DND-41 (cell line): ENCODE measurements around the gene PAFAH2.

Experiments used
- ATAC-seq: fragments of 200-7000 bp; cut with Tn5 transposase; 3 replicates; pipeline ENCODE4 v1.9.1; 2021; ENCODE audit warnings: low read depth; ENCODE audit not compliant: insufficient read depth
- DNase-seq: peaks from one replicate; pipeline ENCODE4 v3.0.0-alpha.2; 2020
- H2AFZ ChIP-seq: 2 replicates; pipeline ENCODE4 v1.6.0; 2012; ENCODE audit warnings: low read depth, low read length
- H3K27ac ChIP-seq: 2 replicates; pipeline ENCODE4 v1.5.1; 2012; ENCODE audit warnings: low read length, inconsistent platforms
- H3K27me3 ChIP-seq: fragments of 200-600 bp; sonication (generic); 2 replicates; pipeline ENCODE4 v1.6.0; 2012; ENCODE audit warnings: low read length, mild to moderate bottlenecking, inconsistent platforms; ENCODE audit not compliant: insufficient read depth, poor library complexity
- H3K36me3 ChIP-seq: 2 replicates; pipeline ENCODE4 v1.5.1; 2012; ENCODE audit warnings: low read length, inconsistent platforms; ENCODE audit not compliant: insufficient read depth
- H3K4me1 ChIP-seq: 2 replicates; pipeline ENCODE4 v1.5.1; 2012; ENCODE audit warnings: mild to moderate bottlenecking, low read length; ENCODE audit not compliant: insufficient read depth
- H3K4me2 ChIP-seq: 2 replicates; pipeline ENCODE4 v1.6.0; 2012; ENCODE audit warnings: mild to moderate bottlenecking, moderate library complexity, low read length, inconsistent platforms; ENCODE audit not compliant: insufficient read depth
- H3K4me3 ChIP-seq, 2 experiments: fragments of 200-600 bp in 1 of 2; shearing (Covaris generic) in 1 of 2; 2 replicates each; pipeline ENCODE4 v1.5.1; 2012 to 2016; ENCODE audit warnings: inconsistent platforms in 2 of 2, low read length in 2 of 2, mild to moderate bottlenecking in 2 of 2, low read depth in 1 of 2, moderate library complexity in 1 of 2
- H3K79me2 ChIP-seq: 2 replicates; pipeline ENCODE4 v1.6.0; 2012; ENCODE audit warnings: low read length, inconsistent platforms; ENCODE audit not compliant: insufficient read depth
- H3K9ac ChIP-seq: 2 replicates; pipeline ENCODE4 v1.6.0; 2012; ENCODE audit warnings: low read depth, mild to moderate bottlenecking, inconsistent platforms, low read length, moderate library complexity
- H3K9me3 ChIP-seq: 2 replicates; pipeline ENCODE4 v1.5.1; 2012; ENCODE audit warnings: low read length, moderate library complexity, mild to moderate bottlenecking, inconsistent platforms; ENCODE audit not compliant: insufficient read depth, severe bottlenecking
- H4K20me1 ChIP-seq: 2 replicates; pipeline ENCODE4 v1.6.0; 2012; ENCODE audit warnings: low read length; ENCODE audit not compliant: insufficient read depth
- CTCF ChIP-seq: IDR thresholded peaks from 2 replicates; pipeline ENCODE4 v1.5.1; 2012; ENCODE audit warnings: borderline replicate concordance, low read length, moderate library complexity, mild to moderate bottlenecking; ENCODE audit not compliant: poor library complexity, severe bottlenecking; ENCODE audit errors: extremely low read depth
- EZH2 ChIP-seq: IDR thresholded peaks from 3 replicates; pipeline ENCODE4 v1.6.1; 2012; ENCODE audit warnings: borderline replicate concordance, low read depth, mild to moderate bottlenecking, moderate library complexity, low read length, inconsistent platforms; ENCODE audit not compliant: severe bottlenecking

Gene PAFAH2

DNA sequence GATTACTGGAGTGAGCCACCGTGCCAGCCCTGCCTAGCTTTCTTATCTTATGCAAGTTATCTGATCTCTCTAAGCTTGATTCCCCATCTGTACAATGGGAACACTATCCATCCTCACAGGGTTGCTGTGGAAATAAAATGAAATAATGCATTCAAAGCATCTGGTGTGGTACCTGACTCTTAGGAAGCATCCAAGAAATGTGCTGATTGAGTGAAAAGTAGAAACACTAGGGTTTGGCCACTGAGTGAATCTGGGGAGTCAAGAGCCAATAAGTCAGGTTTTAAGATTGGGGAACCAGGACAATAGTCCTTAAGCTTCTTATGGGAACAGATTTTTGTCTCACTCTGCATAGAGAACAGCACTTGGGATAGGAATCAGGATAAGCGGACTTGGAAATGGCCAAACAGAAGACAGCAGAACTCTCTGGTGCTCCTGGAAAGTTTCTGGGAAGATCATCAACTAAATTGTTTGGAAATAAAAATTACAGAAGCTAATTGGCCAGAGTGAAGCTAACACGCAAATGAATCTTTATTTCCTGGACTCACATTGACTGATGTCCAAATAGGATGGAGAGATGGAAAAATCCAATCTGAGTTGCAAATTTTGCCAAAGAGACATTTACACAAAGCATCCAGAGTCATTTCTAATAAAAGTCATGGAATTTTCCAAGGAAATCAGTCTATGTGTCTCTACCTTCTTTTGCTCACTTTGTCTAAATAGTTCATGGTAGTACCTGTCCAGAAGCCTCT, 3.3 kb downstream of the PAFAH2 start:
- Histone ChIP-seq H3K9ac (peak overlapping the region; percentile 68), H4K20me1 (no peaks in the 10 kb centered on the region), H2AFZ (no peak overlapping the region), H3K27me3 (no peaks in the 10 kb centered on the region), H3K4me3 (peak overlapping the region in 1 of 2 experiments; percentile 46; a peak in 2 of 4 replicates), H3K4me2 (peak overlapping the region; percentile 60), H3K36me3 (peaks cover 2% of the 10 kb centered on the region; the same call in 1 of the 2 replicates), H3K27ac (peak overlapping the region; percentile 98), H3K9me3 (no peaks in the 10 kb centered on the region), H3K79me2 (peaks cover 66% of the 10 kb centered on the region), H3K4me1 (peaks cover 88% of the 10 kb centered on the region)
- no peak for ATAC-seq
- DNase-seq, result no peak
- no peak for TF ChIP-seq CTCF
- TF ChIP-seq EZH2, result no peak

- H3K4me1 ChIP-seq, result peaks cover 95% of the 10 kb centered on the region
- TF ChIP-seq EZH2, result no peak
- no peak for TF ChIP-seq CTCF
- peak; percentile 80 for DNase-seq
These were observed 4.5 kb downstream of the PAFAH2 start for GRCh38 chr1:25993197-25993951.

DNA sequence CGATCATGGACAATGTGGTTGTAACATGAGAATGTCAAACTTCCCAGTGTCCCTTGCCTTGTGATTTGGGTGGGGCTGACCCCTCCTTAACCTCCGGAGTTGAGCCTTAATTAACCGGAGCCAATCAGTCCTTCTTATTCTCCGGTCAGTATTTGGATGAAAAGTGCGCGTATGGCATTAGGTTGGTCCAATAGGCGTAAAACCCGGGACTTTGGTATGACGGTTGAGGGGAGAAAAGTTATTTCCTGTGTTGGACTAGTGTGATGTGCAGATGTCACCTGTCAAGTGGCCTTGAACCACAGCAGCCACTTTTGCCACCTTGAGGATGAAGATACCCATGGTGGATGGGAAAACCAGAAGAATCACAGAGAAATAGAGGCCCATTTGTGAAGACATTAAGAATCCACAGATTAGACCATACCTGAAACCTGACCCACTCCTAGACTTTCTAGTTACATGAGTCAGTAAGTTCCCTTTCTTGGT, 5.1 kb downstream of the PAFAH2 start:
- H3K4me1 ChIP-seq, result peaks cover 99% of the 10 kb centered on the region

More at GRCh38 chr1:25993197-25993951, 4.5 kb downstream of the PAFAH2 start:
- H3K27ac ChIP-seq, result peak overlapping the region; percentile 98
- peak; percentile 51 for ATAC-seq
- H3K4me3 ChIP-seq, result peak overlapping the region in 1 of 2 experiments; percentile 46; a peak in 2 of 4 replicates
- peak overlapping the region; percentile 68 for H3K9ac ChIP-seq
- peaks cover 11% of the 10 kb centered on the region for H3K36me3 ChIP-seq
- H4K20me1 ChIP-seq, result no peaks in the 10 kb centered on the region
- H3K4me2 ChIP-seq, result peak overlapping the region; percentile 60
- H2AFZ ChIP-seq, result no peak overlapping the region
- H3K9me3 ChIP-seq, result no peaks in the 10 kb centered on the region
- peaks cover 78% of the 10 kb centered on the region for H3K79me2 ChIP-seq
- no peaks in the 10 kb centered on the region for H3K27me3 ChIP-seq

More for the DNA sequence above, 5.1 kb downstream of the PAFAH2 start:
- peak overlapping the region; percentile 68 for H3K9ac ChIP-seq
- H3K27ac ChIP-seq, result peak overlapping the region; percentile 98
- H2AFZ ChIP-seq, result no peak overlapping the region
- no peaks in the 10 kb centered on the region for H3K9me3 ChIP-seq
- DNase-seq, result peak; percentile 37
- H3K27me3 ChIP-seq, result no peaks in the 10 kb centered on the region
- H4K20me1 ChIP-seq, result no peaks in the 10 kb centered on the region
- peaks cover 17% of the 10 kb centered on the region for H3K36me3 ChIP-seq
- peak overlapping the region; percentile 60 for H3K4me2 ChIP-seq
- peaks cover 85% of the 10 kb centered on the region for H3K79me2 ChIP-seq
- TF ChIP-seq EZH2 (no peak), CTCF (no peak)
- H3K4me3 ChIP-seq, result peak overlapping the region in 1 of 2 experiments; percentile 26; a peak in 2 of 4 replicates
- no peak for ATAC-seq
